NCI-H1436 treated with DMSO at 0.1 percent for 48 hours (cell line): Measurements from ENCODE around the gene RNF10.
"Not testable (repeated sequence)": the region's sequence is repeated elsewhere in the genome, so short reads cannot be mapped to it uniquely, and the experiment has no call there.

Source experiments
- DNase-seq: peaks from one replicate; lab custom pipeline; 2025; lab: John Stamatoyannopoulos, UW

RNF10 gene

GRCh38 chr12:120617193-120617592 is 83.0 kb downstream of the RNF10 start:
- DNase-seq: not testable (repeated sequence)

GRCh38 chr12:120617767-120618166 is 83.6 kb downstream of the RNF10 start:
- not testable (repeated sequence) for DNase-seq

- DNase-seq: no peak
These were observed 84.9 kb downstream of the RNF10 start for GRCh38 chr12:120618954-120619615.

- no peak for DNase-seq
These were observed 86.5 kb downstream of the RNF10 start for GRCh38 chr12:120620624-120621023.

GRCh38 chr12:120625557-120626419 is 91.6 kb downstream of the RNF10 start:
- no peak for DNase-seq
